ENCODE data around the gene TGM6.

The TGM6 gene

DNA sequence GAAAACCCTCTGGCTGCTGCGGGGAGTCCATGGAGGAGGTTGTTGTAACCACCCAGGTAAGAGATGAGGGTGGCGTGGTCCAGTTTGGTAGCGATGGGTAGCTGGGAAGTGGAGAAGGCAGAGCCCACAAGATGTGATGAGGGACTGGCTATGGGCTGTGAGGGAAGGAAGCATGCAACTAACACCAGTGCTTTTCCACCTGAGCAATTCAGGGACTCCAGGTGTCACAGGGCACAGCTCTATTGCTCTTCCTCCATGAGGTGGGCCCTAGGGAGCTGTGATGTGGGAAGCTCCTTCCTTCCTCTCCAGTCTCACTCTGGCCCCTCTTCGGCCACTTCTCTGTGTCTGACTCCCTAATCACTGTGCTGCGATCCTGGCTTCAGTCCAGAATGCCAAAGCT, 32.4 kb upstream of the TGM6 start:
- TF ChIP-seq, protein P1, sequence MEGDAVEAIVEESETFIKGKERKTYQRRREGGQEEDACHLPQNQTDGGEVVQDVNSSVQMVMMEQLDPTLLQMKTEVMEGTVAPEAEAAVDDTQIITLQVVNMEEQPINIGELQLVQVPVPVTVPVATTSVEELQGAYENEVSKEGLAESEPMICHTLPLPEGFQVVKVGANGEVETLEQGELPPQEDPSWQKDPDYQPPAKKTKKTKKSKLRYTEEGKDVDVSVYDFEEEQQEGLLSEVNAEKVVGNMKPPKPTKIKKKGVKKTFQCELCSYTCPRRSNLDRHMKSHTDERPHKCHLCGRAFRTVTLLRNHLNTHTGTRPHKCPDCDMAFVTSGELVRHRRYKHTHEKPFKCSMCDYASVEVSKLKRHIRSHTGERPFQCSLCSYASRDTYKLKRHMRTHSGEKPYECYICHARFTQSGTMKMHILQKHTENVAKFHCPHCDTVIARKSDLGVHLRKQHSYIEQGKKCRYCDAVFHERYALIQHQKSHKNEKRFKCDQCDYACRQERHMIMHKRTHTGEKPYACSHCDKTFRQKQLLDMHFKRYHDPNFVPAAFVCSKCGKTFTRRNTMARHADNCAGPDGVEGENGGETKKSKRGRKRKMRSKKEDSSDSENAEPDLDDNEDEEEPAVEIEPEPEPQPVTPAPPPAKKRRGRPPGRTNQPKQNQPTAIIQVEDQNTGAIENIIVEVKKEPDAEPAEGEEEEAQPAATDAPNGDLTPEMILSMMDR (conservative IDR thresholded peaks at IDR 0.05; ENCODE audit: low read depth, low read length): no peak
- no peak overlapping the region for H3K4me3 ChIP-seq (ENCODE audit: low read depth, low read length)
- DNase-seq (ENCODE audit: low read depth): no peak

DNA sequence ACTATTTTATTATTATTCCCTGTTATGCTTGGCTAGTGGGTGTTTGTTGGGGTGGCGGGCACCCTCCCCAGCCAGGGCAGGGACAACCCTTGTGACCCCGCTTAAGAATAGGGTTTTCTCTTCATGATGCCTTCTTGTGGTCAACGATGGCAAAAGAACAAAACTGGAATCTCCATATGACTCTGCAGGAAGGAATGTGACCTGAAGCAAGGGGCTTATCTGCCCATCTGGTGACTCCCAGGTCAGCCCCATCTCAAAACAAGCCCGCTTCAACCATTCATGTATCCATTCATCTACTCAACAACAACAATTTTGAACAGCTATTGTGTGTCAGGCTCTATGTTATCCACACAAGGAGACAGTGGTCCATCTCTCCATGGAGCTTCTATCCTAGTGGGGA, 30.9 kb upstream of the TGM6 start:
- no peak overlapping the region for H3K4me3 ChIP-seq (ENCODE audit: low read depth, low read length)
- TF ChIP-seq, protein P1 (conservative IDR thresholded peaks at IDR 0.05; ENCODE audit: low read depth, low read length): no peak
- no peak for DNase-seq (ENCODE audit: low read depth)

DNA sequence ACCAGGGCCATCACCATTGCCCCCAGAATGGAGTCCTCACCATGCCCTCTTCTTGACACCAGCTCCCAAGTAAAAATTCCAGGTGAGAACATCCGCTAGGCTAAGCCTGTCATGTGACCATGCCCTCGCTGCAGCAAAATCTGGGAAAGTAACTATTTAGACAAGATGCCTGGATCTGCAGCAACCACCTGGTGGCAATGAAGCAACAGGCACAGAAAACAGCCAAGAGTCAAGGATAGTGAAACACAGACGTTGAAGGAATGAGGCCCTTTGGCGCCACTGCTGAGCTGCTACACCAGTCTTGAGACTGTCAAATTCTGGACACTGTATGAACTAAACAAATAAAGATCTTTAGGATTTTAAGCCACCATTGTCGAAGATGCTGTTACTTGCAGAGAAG, 30.1 kb upstream of the TGM6 start:
- H3K4me3 ChIP-seq (ENCODE audit: low read depth, low read length): no peak overlapping the region
- DNase-seq (ENCODE audit: low read depth): no peak
- TF ChIP-seq, protein P1 (conservative IDR thresholded peaks at IDR 0.05; ENCODE audit: low read depth, low read length): no peak

DNA sequence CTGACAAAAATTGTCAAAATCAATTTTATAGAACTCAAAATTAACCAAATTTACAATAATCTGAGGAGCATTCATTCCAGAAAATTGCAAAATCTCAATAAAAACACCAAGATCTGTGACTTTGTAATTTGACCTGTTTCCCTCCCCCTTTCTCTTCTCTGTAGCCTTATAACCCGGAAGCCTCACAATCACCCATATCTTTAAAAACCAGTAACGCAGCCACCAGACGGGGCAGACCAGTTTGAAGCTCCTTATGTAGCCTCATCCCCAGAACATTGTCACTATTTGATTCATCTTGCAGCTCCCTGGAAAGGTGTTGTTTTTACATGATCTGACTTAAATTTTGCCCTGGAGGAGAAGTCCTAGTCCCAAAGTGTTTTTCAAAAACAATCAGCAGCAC, 27.5 kb upstream of the TGM6 start:
- TF ChIP-seq, protein P1 (conservative IDR thresholded peaks at IDR 0.05; ENCODE audit: low read depth, low read length): no peak
- no peak overlapping the region for H3K4me3 ChIP-seq (ENCODE audit: low read depth, low read length)
- DNase-seq (ENCODE audit: low read depth): no peak

DNA sequence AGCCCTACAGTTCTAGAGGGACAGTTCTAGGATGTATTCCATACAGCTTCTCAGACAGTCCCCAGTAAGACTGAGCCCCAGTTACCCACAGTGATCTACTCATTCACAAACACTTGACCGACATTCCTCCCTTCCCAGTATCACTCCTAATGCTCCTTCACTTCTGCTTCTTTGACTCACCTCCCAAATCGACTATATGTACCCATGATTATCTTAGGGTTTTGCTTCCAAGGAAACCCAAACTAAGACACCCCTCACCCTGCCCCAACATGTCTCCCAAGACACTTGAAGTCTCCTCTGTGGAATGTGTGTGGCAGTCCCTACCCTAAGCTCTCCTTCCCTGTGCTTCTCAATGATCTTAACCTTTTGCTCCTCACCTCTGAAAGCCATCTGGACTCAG, 23.6 kb upstream of the TGM6 start:
- H3K4me3 ChIP-seq (ENCODE audit: low read depth, low read length): no peak overlapping the region
- DNase-seq (ENCODE audit: low read depth): no peak
- TF ChIP-seq, protein P1 (conservative IDR thresholded peaks at IDR 0.05; ENCODE audit: low read depth, low read length): no peak

DNA sequence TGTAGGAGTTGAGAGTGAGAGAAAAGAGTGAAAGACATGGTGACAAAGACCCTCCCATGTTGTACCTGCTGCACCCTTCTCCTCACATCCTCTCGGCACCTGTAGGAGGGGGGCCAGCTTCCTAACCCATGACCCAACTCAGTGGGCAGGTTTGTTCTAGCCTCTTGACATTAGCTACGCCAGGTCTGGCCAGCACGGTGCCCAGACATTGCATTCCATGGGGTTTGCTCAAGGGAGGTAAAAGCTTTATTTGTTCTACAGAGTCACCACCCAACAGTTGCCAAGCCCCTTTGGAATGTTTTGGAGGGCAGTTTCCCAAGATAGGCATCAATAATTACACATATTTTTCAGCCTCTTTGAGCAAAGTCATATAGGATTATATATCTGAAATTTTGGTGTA, 22.7 kb upstream of the TGM6 start:
- TF ChIP-seq, protein P1 (conservative IDR thresholded peaks at IDR 0.05; ENCODE audit: low read depth, low read length): no peak
- no peak overlapping the region for H3K4me3 ChIP-seq (ENCODE audit: low read depth, low read length)
- no peak for DNase-seq (ENCODE audit: low read depth)

DNA sequence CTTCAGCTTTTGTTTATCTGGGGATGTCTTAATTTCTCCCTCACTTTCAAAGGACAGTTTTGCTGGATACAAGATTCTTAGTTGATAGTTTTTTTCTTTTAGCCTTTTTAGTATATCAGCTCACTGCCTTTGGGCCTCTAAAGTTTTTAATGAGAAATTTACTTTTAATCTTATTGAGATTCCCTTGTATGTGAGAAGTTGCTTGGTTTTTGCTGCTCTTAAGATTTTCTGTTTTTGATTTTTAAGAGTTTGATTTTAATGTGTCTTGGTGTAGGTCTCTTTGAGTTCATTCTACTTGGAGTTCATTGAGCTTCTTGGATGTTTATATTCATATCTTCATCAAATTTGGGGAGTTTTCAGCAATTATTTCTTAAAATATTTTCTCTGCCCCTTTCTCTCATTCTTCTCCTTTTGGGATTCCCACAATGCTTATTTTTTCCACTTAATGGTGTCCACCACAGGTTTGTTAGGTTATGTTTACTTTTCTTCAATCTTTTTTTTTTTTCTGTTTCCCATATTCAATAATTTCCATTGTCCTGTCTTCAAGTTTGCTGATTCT, 19.6 kb upstream of the TGM6 start:
- no peak for DNase-seq (ENCODE audit: low read depth)
- TF ChIP-seq, protein P1 (conservative IDR thresholded peaks at IDR 0.05; ENCODE audit: low read depth, low read length): no peak
- no peak overlapping the region for H3K4me3 ChIP-seq (ENCODE audit: low read depth, low read length)

Data from choroid plexus epithelial cell (primary cell).